ENCODE results near the gene PCBP3. TPM values are rescaled to one million over a fixed set of nuclear protein-coding genes. Genes with fewer than 3 reads are reported as not detected.

PCBP3 gene
- total RNA-seq, 4 donors from 2014 or later: 0.47 to 5.3 (median 1.0) TPM; not detected in 1

DNA sequence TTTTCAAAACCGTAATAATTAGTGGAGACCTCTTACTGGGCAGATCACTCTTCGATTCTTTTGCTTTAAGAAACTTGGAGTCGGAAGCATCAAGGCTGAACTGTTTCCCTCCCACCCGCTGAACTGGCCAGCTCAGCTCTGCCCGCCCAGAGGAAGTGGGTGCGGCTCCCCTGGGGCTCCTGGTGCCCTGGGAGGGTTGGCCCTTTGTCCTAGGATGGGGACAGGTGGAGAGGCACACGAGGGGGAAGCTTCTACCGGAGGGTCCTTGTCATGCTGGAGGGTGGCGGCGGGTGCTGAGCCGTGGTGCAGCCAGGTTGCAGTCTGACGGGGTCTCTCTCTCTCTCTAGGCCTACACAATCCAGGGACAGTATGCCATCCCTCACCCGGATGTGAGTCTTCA is 273.7 kb downstream of the PCBP3 start:
- H3K36me3 ChIP-seq: no peaks in the 10 kb centered on the region
- no peak for TF ChIP-seq POLR2A (IDR thresholded peaks at IDR 0.05)
- TF ChIP-seq, protein P1, sequence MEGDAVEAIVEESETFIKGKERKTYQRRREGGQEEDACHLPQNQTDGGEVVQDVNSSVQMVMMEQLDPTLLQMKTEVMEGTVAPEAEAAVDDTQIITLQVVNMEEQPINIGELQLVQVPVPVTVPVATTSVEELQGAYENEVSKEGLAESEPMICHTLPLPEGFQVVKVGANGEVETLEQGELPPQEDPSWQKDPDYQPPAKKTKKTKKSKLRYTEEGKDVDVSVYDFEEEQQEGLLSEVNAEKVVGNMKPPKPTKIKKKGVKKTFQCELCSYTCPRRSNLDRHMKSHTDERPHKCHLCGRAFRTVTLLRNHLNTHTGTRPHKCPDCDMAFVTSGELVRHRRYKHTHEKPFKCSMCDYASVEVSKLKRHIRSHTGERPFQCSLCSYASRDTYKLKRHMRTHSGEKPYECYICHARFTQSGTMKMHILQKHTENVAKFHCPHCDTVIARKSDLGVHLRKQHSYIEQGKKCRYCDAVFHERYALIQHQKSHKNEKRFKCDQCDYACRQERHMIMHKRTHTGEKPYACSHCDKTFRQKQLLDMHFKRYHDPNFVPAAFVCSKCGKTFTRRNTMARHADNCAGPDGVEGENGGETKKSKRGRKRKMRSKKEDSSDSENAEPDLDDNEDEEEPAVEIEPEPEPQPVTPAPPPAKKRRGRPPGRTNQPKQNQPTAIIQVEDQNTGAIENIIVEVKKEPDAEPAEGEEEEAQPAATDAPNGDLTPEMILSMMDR (IDR thresholded peaks at IDR 0.05): no peak
- WGBS, 2 donors: 63 to 78% methylated on average over 11 to 13 of the region's 13 CpGs
- H3K9me3 ChIP-seq: no peaks in the 10 kb centered on the region
- peaks cover 0 to 6% (median 0%) of the 10 kb centered on the region in 4 donors for H3K27me3 ChIP-seq
- no peak overlapping the region for H3K27ac ChIP-seq
- no peak overlapping the region for H3K4me3 ChIP-seq
- intact Hi-C loops (cut with DNase I): no loop called here
- DNase-seq: no peak
- H3K4me1 ChIP-seq: no peaks in the 10 kb centered on the region

DNA sequence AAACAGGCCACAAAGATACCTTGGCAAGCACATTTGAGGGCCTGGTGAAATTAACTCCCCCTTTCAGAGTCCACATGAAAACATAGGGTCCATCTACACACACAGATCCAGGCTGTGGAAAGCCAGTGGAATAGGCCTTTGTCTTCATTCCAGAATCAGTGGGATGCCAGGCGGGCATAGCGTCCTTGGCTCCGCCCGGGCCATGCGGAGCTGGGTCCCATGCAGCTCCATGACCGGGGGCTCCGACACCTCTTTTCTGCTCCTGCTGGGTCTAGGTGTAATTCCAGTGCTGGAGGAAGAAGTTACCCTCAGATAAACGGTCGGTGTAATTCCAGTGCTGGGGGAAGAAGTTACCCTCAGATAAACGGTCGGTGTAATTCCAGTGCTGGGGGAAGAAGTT is 274.5 kb downstream of the PCBP3 start:
- 86 to 100% methylated on average over 1 to 2 of the region's 11 CpGs for WGBS, 2 donors
- H3K4me3 ChIP-seq: no peak overlapping the region
- peaks cover 0 to 6% (median 0%) of the 10 kb centered on the region in 4 donors for H3K27me3 ChIP-seq
- no peaks in the 10 kb centered on the region for H3K36me3 ChIP-seq
- no peak for DNase-seq
- no peak overlapping the region for H3K27ac ChIP-seq
- no peaks in the 10 kb centered on the region for H3K9me3 ChIP-seq
- no peaks in the 10 kb centered on the region for H3K4me1 ChIP-seq
- intact Hi-C loops (cut with DNase I): no loop called here
- TF ChIP-seq, protein P1 (IDR thresholded peaks at IDR 0.05): no peak
- TF ChIP-seq POLR2A (IDR thresholded peaks at IDR 0.05): no peak

DNA sequence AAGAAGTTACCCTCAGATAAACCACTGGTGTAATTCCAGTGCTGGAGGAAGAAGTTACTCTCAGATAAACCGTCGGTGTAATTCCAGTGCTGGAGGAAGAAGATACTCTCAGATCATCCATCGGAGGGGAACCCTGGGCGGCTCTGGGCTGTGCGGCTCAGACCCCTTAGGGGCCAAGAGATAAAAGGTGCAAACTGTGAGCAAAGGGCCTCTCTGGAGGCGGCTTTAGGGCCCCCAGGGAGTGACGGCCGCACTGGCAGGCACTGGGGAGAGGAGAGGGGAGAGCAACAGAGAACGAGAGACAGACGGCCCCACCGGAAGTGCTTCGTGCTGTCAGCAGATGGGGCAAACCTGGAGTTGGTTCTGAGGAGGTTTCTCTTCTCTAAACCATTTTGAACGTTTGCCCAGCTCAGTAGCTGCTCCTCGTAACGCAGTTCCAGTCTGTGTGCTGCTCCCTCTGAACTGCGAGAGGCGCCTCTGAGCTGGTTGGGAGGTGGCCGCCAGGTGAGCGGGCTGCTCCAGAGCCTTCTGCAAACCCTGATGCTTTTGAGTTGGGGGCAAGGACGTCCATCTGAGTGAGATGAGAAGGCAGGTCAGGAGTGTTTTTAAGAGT is 275.4 kb downstream of the PCBP3 start:
- no peaks in the 10 kb centered on the region for H3K9me3 ChIP-seq
- 55 to 69% methylated on average over 12 to 19 of the region's 20 CpGs for WGBS, 2 donors
- no peaks in the 10 kb centered on the region for H3K4me1 ChIP-seq
- intact Hi-C loops (cut with DNase I): no loop called here
- peaks cover 0 to 6% (median 0%) of the 10 kb centered on the region in 4 donors for H3K27me3 ChIP-seq
- no peak overlapping the region for H3K4me3 ChIP-seq
- no peak for TF ChIP-seq POLR2A (IDR thresholded peaks at IDR 0.05)
- TF ChIP-seq, protein P1 (IDR thresholded peaks at IDR 0.05): no peak
- no peak for DNase-seq
- H3K27ac ChIP-seq: no peak overlapping the region
- no peaks in the 10 kb centered on the region for H3K36me3 ChIP-seq

DNA sequence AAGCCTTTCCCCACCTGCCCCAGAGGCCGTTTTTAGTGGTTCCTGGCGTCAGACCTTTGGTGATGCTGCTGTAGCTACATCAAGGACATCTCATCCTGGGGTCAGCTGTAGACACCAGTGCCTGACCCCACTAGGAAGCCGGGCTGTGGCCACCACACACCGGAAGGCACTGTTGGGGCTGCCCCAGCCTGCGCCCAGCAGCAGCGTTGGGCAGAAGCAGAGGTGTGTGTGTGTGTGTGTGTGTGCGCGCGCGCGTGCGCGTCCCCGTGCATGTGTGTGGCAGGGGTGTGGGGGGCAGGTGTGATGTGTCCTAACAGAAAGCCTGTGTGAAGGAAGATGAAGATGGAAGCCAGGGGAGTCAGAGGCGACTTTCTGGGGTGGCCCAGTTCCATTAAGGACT is 276.1 kb downstream of the PCBP3 start:
- DNase-seq: no peak
- no peak for TF ChIP-seq POLR2A (IDR thresholded peaks at IDR 0.05)
- TF ChIP-seq, protein P1 (IDR thresholded peaks at IDR 0.05): no peak
- no peaks in the 10 kb centered on the region for H3K9me3 ChIP-seq
- intact Hi-C loops (cut with DNase I): no loop called here
- H3K27ac ChIP-seq: no peak overlapping the region
- H3K36me3 ChIP-seq: no peaks in the 10 kb centered on the region
- no peaks in the 10 kb centered on the region for H3K4me1 ChIP-seq
- H3K4me3 ChIP-seq: no peak overlapping the region
- 68 to 85% methylated on average over 7 to 11 of the region's 15 CpGs for WGBS, 2 donors
- peaks cover 0 to 6% (median 0%) of the 10 kb centered on the region in 4 donors for H3K27me3 ChIP-seq

DNA sequence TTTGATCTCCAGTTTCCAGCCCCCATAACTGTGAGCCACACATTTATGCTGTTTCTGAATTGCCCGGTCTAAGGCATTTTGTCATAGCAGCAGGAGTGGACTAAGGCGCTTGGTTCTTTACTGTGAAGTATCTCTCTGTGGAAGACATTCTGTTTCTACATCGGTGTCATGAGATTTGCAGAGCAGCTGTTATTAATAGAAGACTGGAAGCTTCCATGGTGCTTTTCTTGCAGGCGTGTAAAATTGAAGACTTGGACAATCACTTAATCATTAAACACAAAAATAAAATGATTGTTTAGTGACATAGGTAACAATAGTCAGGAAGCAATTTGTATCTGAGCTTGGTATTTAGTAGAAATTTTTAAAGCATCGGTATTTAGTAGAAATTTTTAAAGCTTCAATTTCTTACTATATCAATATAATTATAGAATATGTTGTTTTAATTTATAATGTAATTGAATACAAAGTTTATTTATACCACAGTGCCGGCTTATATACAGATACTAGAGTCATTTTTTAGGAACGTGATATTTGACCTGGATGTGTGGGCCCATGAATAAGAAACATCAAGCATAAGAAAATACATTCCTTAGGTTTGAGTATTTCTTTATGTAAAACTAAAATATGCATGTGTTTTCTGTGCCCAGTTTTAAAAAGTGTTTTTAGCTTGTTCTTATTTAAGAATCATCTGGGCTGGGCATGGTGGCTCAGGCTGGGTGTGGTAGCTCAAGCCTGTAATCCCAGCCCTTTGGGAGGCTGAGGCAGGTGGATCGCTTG is 277.5 kb downstream of the PCBP3 start:
- TF ChIP-seq POLR2A (IDR thresholded peaks at IDR 0.05): no peak
- TF ChIP-seq, protein P1 (IDR thresholded peaks at IDR 0.05): no peak
- Histone ChIP-seq H3K4me3 (no peak overlapping the region), H3K4me1 (no peaks in the 10 kb centered on the region), H3K36me3 (no peaks in the 10 kb centered on the region), H3K27me3 (peaks cover 0 to 6% (median 0%) of the 10 kb centered on the region in 4 donors), H3K9me3 (no peaks in the 10 kb centered on the region), H3K27ac (no peak overlapping the region)
- 85 to 90% methylated on average over 7 of the region's 8 CpGs for WGBS, 2 donors
- intact Hi-C loops (cut with DNase I): no loop called here
- DNase-seq: no peak
